Osteoblast (primary cell): Measurements from ENCODE around the gene ARL2. TPM values are rescaled to one million over a fixed set of nuclear protein-coding genes. Genes with fewer than 3 reads are reported as not detected.

Experiments used
- DNase-seq: peaks from one replicate; pipeline ENCODE4 v3.0.0; 2011; ENCODE audit warnings: low spot score, mixed read lengths; ENCODE audit not compliant: insufficient read length; ENCODE audit errors: missing footprints
- H2AFZ ChIP-seq: 2 replicates; pipeline ENCODE4 v1.6.0; 2011; ENCODE audit warnings: mild to moderate bottlenecking, low read length
- H3K27ac ChIP-seq: 2 replicates; pipeline ENCODE4 v1.5.1; 2011; ENCODE audit warnings: mild to moderate bottlenecking, low read depth, low read length, moderate library complexity
- H3K27me3 ChIP-seq: 2 replicates; pipeline ENCODE4 v1.6.0; 2012; ENCODE audit warnings: mild to moderate bottlenecking, control low read depth, inconsistent platforms, low read length, moderate library complexity; ENCODE audit not compliant: insufficient read depth
- H3K36me3 ChIP-seq: 2 replicates; pipeline ENCODE4 v1.5.1; 2011; ENCODE audit warnings: mild to moderate bottlenecking, low read length, control low read depth, moderate library complexity; ENCODE audit not compliant: insufficient read depth
- H3K4me1 ChIP-seq: 2 replicates; pipeline ENCODE4 v1.5.1; 2011; ENCODE audit warnings: mild to moderate bottlenecking, low read length, control low read depth, moderate library complexity; ENCODE audit not compliant: insufficient read depth
- H3K4me2 ChIP-seq: 2 replicates; pipeline ENCODE4 v1.6.0; 2011; ENCODE audit warnings: mild to moderate bottlenecking, low read length; ENCODE audit not compliant: insufficient read depth
- H3K4me3 ChIP-seq: fragments of 200-600 bp; sonication (generic); 3 replicates; pipeline ENCODE4 v1.5.1; 2012; ENCODE audit warnings: mild to moderate bottlenecking, low read length, inconsistent platforms; ENCODE audit not compliant: insufficient read depth
- H3K79me2 ChIP-seq: 2 replicates; pipeline ENCODE4 v1.6.0; 2012; ENCODE audit warnings: mild to moderate bottlenecking, low read length, control low read depth, inconsistent platforms; ENCODE audit not compliant: insufficient read depth
- H3K9me3 ChIP-seq: 2 replicates; pipeline ENCODE4 v1.5.1; 2011; ENCODE audit warnings: low read depth, low read length, control low read depth
- H4K20me1 ChIP-seq: 2 replicates; pipeline ENCODE4 v1.6.0; 2012; ENCODE audit warnings: mild to moderate bottlenecking, low read length, control low read depth; ENCODE audit not compliant: insufficient read depth
- CTCF ChIP-seq: IDR thresholded peaks from 2 replicates; pipeline ENCODE4 v1.5.1; 2011; ENCODE audit warnings: mild to moderate bottlenecking, low read depth, low read length, moderate library complexity; ENCODE audit errors: extremely low read depth
- total RNA-seq: library from RNA; depleted of rRNA; stranded (reverse); fragments of >200 nt; gene quantifications from 2 replicates; pipeline ENCODE4 v1.2.3, GENCODE V29; 2012

Gene ARL2
- total RNA-seq, 1 donor, result 78.5 TPM

GRCh38 chr11:65053827-65054508 is 40.0 kb downstream of the ARL2 start:
- no peaks in the 10 kb centered on the region for H3K36me3 ChIP-seq
- no peaks in the 10 kb centered on the region for H3K79me2 ChIP-seq
- no peak overlapping the region for H2AFZ ChIP-seq
- H3K4me2 ChIP-seq, result no peak overlapping the region
- peak; percentile 14 for DNase-seq
- H3K27me3 ChIP-seq, result peaks cover 6% of the 10 kb centered on the region
- no peak overlapping the region for H3K4me3 ChIP-seq
- no peaks in the 10 kb centered on the region for H3K4me1 ChIP-seq
- no peak for TF ChIP-seq CTCF
- no peaks in the 10 kb centered on the region for H4K20me1 ChIP-seq
- no peak overlapping the region for H3K27ac ChIP-seq
- no peaks in the 10 kb centered on the region for H3K9me3 ChIP-seq

DNA sequence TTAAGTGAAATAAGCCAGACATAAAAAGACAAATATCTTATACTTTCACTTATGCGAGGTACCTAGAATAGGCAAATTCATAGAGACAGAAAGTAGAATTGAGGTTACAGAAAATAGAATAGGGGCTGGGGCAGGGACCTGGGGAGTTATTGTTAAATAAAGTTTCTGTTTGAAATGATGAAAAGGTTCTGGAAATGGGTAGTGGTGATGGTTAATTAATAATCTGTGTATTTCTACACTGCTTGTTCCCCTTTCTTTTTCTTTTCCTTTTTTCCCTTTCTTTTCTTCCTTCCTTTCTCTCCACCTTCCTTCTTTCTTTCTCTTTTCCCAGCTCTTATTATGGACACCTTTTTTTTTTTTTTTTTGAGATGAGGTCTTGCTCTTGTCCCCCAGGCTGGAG is 41.6 kb downstream of the ARL2 start:
- no peak overlapping the region for H2AFZ ChIP-seq
- H3K36me3 ChIP-seq, result no peaks in the 10 kb centered on the region
- peaks cover 9% of the 10 kb centered on the region for H3K27me3 ChIP-seq
- H3K9me3 ChIP-seq, result no peaks in the 10 kb centered on the region
- H3K27ac ChIP-seq, result no peak overlapping the region
- peak; percentile 25 for DNase-seq
- H3K4me2 ChIP-seq, result no peak overlapping the region
- H3K4me3 ChIP-seq, result no peak overlapping the region
- H3K79me2 ChIP-seq, result no peaks in the 10 kb centered on the region
- no peaks in the 10 kb centered on the region for H4K20me1 ChIP-seq
- no peak for TF ChIP-seq CTCF
- H3K4me1 ChIP-seq, result no peaks in the 10 kb centered on the region

DNA sequence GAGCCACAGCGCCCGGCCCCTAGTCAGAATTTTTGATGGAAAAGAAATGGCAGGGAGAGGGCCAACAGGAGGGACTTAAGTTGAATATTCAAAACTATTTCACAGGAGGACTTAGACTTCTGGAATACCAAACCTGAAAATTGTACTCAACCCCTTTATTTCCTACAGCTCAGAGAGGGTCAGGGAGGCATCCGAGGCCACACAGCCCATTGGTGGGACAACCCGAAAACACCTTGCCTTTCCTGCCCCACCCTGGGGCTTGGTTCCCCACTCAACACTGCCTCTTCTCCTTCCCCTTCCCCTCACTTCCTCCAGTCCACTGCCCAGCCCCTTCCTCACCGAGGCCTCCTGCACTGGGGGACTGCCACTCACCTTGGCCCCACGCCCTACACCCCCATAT is 43.0 kb downstream of the ARL2 start:
- no peak overlapping the region for H3K27ac ChIP-seq
- no peaks in the 10 kb centered on the region for H3K9me3 ChIP-seq
- no peaks in the 10 kb centered on the region for H3K36me3 ChIP-seq
- no peak overlapping the region for H3K4me3 ChIP-seq
- H3K79me2 ChIP-seq, result no peaks in the 10 kb centered on the region
- H2AFZ ChIP-seq, result no peak overlapping the region
- peaks cover 9% of the 10 kb centered on the region for H3K27me3 ChIP-seq
- no peaks in the 10 kb centered on the region for H4K20me1 ChIP-seq
- DNase-seq, result peak; percentile 13
- no peak for TF ChIP-seq CTCF
- H3K4me1 ChIP-seq, result no peaks in the 10 kb centered on the region
- no peak overlapping the region for H3K4me2 ChIP-seq

GRCh38 chr11:65057526-65057925 is 43.6 kb downstream of the ARL2 start:
- no peaks in the 10 kb centered on the region for H4K20me1 ChIP-seq
- DNase-seq, result peak; percentile 17
- H3K4me2 ChIP-seq, result no peak overlapping the region

More at GRCh38 chr11:65057526-65057925, 43.6 kb downstream of the ARL2 start:
- no peak for TF ChIP-seq CTCF
- no peak overlapping the region for H3K4me3 ChIP-seq
- no peak overlapping the region for H3K27ac ChIP-seq
- H3K36me3 ChIP-seq, result no peaks in the 10 kb centered on the region
- H3K79me2 ChIP-seq, result no peaks in the 10 kb centered on the region
- H3K27me3 ChIP-seq, result peaks cover 9% of the 10 kb centered on the region
- H3K4me1 ChIP-seq, result no peaks in the 10 kb centered on the region
- no peak overlapping the region for H2AFZ ChIP-seq
- H3K9me3 ChIP-seq, result no peaks in the 10 kb centered on the region
